Measurements from ENCODE around the gene COA4.

COA4 gene

DNA sequence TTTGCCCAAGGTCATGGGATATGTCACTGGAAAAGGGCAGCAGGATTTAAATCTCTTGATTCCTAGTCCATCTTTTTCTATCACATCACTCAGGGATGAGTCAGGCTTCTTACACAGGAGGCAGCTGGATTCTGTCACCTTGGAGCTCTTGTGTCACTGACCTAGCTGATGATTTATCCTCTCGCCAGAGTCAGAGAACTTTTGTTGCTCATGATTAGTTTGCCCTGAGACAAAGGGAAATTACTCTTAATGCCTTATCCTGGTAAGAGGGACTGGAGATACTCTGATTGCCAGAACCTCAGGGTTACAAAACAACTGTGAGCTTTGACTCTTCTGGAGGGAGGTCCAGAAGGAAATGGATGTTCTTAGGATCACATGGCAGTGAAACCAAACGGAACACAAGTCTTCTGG lies 10.1 kb downstream of the COA4 start:
- in situ Hi-C loops (cut with MboI; ENCODE audit: low sequenced_read_pairs) = no loop called here

DNA sequence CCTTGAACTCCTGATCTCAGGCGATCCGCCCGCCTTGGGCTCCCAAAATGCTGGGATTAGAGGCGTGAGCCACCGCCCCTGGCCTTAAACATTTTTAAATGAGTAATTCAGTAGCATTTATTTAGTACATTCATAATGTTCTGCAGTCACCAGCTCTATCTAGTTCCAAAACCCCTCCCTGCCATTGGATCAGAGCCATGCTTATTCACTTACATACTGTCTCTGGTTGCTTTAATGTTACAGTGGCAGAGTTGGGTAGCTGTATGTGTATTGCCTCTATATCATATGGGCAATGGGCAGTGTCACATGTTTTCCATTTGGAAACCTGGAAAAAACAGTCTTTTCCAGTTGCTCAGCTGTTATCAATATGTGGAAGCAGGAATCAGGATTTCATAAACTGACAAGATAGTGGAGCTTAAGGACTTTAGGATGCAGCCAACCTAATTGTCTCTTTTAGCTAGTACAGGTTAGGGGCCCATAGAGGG lies 10.5 kb downstream of the COA4 start:
- in situ Hi-C loops (cut with MboI; ENCODE audit: low sequenced_read_pairs) = no loop called here

DNA sequence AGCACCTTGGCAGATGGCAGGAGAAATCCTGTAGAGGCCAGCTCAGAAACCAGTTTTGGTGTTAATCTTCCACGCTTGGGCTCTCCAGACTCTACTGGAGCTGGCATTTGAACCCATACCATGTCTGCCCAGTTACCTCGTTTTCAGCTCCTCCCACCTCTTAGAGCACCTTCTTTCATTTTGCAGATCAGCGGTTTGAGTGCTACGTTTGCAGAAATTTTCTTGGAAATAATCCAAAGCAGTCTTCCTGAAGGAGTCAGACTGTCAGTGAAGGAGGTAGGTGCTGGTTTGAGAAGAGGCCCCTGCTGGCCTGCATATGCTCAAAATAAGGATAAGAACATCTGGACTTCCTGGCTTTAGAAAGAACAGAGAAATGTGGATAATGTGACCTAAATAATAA lies 13.7 kb downstream of the COA4 start:
- in situ Hi-C loops (cut with MboI; ENCODE audit: low sequenced_read_pairs) = no loop called here

DNA sequence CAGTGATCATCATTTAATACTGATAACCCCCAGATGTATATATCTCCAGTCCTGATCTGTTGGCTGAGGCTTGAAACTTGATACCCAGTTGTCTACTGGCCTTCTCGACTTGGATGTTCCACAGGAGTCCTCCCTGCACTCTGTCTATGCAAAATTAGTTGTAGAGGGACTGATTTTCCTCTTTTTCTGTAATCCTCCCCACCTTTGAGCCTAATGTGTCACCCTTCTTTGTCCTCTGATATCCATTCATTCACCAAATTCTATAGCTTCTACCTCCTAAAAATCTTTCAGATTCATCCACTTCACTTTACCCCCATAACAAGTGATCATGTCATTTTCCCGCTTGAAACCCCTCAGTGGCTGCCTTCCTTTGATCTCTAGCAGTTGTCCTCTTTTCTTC lies 16.4 kb downstream of the COA4 start:
- in situ Hi-C loops (cut with MboI; ENCODE audit: low sequenced_read_pairs) = no loop called here

DNA sequence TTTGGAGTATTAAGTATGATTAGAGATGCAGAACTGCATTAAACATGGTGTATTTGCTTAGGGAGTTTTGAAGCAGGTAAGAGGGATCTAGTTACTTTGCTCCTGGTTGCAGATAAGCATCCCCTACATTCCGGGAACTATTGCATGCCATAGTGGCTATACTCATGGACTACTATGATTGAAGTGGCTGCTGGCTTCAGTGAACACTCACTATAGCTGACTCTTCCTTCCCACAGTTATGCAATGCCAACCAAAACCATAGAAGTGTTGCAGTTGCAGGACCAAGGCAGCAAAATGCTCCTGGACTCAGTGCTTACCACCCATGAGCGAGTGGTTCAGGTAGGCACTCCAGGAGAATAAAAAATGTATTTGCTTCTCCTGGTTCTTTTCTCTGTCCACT lies 17.0 kb downstream of the COA4 start:
- in situ Hi-C loops (cut with MboI; ENCODE audit: low sequenced_read_pairs) = no loop called here

DNA sequence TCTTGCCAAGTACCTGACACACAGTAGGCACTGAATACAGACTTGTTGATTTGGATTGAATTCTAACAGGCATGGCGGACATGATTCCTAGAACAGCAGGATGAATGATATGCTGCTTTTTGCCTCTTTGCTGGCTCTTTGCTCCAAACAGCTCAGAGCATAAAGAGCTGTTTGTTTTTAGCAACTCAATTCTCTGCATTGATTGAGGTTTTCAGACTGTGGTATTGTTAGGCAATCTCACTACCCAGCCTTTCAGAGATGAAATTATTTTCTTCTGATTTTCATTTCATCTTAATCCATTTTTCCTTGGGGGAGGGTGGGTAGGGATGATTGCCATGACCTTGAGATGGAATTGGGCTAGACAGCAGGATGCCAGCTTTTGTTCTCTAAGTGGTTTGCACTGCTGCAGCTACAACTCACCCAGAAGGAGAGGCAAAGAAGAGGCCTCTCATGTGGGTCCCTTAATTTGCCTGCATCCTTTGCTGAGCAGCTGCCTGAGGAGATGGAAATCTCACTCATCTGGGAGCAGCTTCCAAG lies 20.5 kb downstream of the COA4 start:
- in situ Hi-C loops (cut with MboI; ENCODE audit: low sequenced_read_pairs) = no loop called here

DNA sequence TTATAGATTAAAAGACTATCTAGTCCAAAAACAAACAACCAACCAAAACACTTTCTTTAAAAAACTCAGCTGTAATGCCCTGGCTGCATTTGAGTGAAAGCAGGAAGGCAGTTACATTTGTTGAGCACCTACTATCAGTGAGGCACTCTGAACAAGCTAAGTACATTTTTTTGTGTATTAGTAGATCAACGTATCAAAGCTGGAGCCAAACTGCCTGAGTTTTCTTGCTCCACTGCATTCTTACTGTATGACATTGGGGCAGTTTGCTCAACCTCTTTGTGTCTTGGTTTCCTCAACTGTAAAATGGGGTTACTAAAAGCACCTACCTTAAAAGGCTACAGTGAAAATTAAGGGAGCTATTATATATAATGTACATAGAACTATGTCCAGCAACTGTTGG lies 22.0 kb downstream of the COA4 start:
- in situ Hi-C loops (cut with MboI; ENCODE audit: low sequenced_read_pairs) = no loop called here

DNA sequence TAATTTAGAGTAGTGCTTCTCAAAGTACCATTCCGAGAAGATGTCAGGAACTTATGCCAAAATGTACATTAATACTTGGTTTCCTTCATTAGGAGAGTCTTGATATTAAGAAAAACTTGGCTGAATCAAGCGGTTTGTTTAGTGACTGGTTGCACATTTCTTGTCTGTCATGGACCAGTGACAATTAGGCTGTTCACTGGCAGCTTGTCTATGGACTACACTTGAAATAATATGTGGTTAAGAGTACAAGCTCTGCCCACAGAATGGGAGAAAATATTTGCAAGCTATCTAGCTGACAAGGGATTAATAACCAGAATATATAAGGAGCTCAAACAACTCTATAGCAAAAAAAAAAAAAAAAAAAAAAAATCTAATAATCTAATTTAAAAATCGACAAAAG lies 24.6 kb downstream of the COA4 start:
- in situ Hi-C loops (cut with MboI; ENCODE audit: low sequenced_read_pairs) = no loop called here

DNA sequence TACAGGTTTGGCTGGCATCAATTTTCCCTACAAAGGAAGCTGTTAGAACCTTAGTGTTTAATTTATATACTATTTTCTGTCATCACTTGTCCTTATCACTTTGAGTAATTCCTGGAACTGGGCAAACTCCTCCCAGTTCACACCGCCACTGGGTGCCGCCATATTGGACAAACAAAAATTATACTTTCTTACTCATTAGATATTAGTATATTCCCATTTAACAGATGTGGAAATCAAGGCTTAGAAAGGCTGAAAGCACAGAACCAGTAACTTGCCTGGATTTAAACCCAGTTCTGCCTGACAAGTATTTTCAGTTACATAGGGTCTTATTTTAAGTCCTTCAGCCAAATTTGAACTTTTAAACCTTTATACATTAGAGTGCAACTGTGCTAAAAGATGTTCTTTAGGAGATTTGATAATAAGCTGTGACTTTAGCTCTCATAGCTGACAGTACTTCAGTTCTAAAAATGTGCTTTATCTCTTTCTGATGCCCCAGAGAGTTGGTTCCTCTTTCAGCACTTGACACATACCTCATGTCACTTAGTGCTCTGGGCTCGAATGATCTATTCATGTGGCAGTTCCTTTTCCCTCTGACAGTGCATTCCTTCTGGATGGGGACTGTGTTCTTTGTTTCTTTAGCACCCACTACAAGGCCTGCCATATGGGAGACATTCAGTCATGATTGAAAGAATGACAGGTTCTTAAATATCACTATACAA lies 25.4 kb downstream of the COA4 start:
- in situ Hi-C loops (cut with MboI; ENCODE audit: low sequenced_read_pairs) = no loop called here

DNA sequence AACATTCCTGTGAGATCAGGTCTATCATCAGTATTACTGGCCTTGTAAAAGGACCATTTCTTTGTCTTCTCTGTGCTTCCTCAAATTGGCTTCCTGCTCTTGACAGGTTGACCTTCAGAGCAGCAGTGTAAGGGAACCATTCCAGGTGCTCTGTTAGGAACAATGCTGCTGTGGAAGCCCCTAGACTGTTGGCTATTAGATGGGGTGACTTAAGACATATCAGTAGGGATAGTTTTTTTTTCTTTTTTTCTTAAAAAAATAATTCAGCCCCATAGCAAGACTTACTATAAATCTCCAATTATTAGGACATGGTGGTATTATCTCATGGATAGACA lies 37.6 kb downstream of the COA4 start:
- in situ Hi-C loops (cut with MboI; ENCODE audit: low sequenced_read_pairs) = no loop called here

DNA sequence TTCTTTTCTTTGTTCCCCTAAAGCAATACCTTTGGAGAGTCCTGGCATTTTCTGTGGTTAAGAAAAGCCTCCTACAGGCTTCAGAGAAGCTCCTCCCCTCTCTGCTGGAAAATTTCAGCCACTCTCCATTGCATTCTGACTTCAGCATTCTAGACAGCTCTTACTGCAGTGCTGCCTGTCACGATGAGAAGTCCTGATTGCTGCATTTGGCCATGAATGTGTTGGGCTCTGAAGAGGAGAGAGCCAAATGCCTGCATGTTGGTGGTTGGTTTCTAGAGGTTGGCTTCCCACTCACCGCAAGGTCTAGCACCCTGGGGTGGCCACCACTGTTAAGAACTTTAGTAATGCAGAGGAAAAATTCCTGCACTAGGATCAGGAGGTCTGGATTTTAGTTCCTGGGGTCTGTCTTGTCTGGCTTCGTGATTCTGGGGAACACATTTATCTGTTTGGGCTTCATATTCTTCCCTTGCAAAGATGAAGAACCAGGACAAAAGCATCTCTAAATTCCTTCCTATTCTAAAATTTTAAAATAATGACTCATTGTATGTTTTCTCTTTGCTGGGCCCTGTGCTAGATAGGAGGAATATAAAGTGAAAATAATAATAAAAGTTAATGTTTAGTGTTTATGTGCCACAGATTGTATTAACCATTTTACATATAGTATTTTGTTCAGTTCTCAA lies 38.1 kb downstream of the COA4 start:
- in situ Hi-C loops (cut with MboI; ENCODE audit: low sequenced_read_pairs) = no loop called here

DNA sequence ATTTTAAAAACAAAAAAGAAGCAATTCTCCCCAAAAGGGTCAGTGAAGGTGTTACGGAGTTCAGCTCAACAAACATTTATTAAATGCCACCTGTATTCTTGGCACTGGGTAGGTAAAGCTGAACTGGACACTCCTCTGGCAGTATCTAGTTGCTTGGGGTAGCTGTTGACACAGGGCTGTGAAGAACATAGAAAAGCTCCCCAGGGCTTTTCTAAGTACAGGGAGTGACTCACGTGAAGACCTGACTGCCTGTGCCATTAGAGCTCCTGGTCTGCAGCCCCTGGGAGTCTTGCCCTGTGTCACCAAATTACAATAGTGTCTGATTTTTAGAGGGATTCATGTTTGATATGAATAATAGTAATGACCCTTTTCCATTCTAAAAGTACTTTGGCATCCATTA lies 43.6 kb downstream of the COA4 start:
- in situ Hi-C loops (cut with MboI; ENCODE audit: low sequenced_read_pairs) = no loop called here

DNA sequence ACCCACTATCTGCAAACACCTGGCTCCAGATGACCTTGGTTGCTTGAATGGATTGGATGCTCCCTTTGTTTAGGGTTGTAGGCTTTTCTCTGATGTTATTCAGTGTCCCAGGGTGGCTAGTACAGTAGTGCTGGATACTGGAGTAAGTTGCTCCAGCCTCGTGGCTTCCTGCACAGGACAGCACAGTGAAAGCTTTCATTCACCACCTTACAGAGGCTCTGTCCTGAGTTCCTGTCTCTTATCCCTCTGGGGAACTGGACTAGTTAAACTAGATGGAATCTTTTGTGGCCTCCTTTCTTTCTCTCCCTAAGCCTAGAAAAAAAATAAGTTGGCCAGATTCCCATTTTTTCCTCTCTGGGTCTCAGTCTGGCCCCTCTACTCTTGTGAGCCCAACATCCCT lies 46.4 kb downstream of the COA4 start:
- in situ Hi-C loops (cut with MboI; ENCODE audit: low sequenced_read_pairs) = no loop called here

All from hTERT RPE-1 (cell line).